Erythroblast (primary cell): ENCODE results near the gene ZSWIM5.

Experiments
- GATA1 ChIP-seq: IDR thresholded peaks from 2 replicates; pipeline ENCODE4 v1.6.1; 2011; ENCODE audit warnings: low read depth, mild to moderate bottlenecking, control low read depth, low read length, moderate library complexity
- POLR2A ChIP-seq: IDR thresholded peaks from 2 replicates; pipeline ENCODE4 v1.6.1; 2011; ENCODE audit warnings: mild to moderate bottlenecking, low read length

DNA sequence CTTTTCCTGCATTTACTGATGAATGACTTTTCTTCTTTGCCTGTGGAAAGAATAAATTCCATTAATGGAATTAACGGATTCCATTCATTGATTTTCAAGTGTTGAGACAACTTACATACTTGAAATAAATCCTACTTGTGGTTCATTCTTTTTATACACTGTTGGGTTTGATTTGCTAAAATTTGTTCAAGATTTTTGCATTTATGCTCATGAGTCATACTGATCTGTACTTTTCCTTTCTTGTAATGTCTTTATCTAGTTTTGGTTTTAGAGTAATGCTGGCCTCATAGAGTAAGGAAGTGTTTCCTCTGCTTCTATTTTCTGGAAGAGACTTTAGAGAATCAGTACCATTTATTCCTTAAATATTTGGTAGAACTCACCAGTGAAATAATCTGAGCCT is 180.0 kb downstream of the ZSWIM5 start:
- no peak for TF ChIP-seq POLR2A
- no peak for TF ChIP-seq GATA1
